ENCODE data around the gene TUBGCP3.

TUBGCP3 gene

GRCh38 chr13:112616586-112617362, 28.8 kb upstream of the TUBGCP3 start:
- Histone ChIP-seq H3K27me3 (ENCODE audit: insufficient read depth, low read length) (peaks cover 9% of the 10 kb centered on the region; the same call in 1 of the 2 replicates), H2AFZ (ENCODE audit: low read length) (no peak overlapping the region)
- TF ChIP-seq EZH2 (IDR thresholded peaks at IDR 0.05; ENCODE audit: borderline replicate concordance, low read length) (no peak), CTCF (IDR thresholded peaks at IDR 0.05; ENCODE audit: low read length) (peak; percentile 89)

GRCh38 chr13:112615391-112615790, 27.4 kb upstream of the TUBGCP3 start:
- no peak overlapping the region for H3K9ac ChIP-seq (ENCODE audit: low read length)
- no peaks in the 10 kb centered on the region for H3K36me3 ChIP-seq (ENCODE audit: insufficient read depth, low read length)
- H3K79me2 ChIP-seq (ENCODE audit: insufficient read depth, low read length) = no peaks in the 10 kb centered on the region
- H3K27ac ChIP-seq (ENCODE audit: low read depth, low read length, poor library complexity, severe bottlenecking) = no peak overlapping the region
- H3K27me3 ChIP-seq (ENCODE audit: insufficient read depth, low read length) = peaks cover 9% of the 10 kb centered on the region; the same call in 1 of the 2 replicates
- no peak overlapping the region for H3K4me2 ChIP-seq (ENCODE audit: low read length)
- no peaks in the 10 kb centered on the region for H3K9me3 ChIP-seq (ENCODE audit: low read length)
- H3F3A ChIP-seq (ENCODE audit: insufficient read depth, low read length) = no peaks in the 10 kb centered on the region; the same call in 1 of the 2 replicates
- no peaks in the 10 kb centered on the region for H3K4me1 ChIP-seq (ENCODE audit: insufficient read depth, low read length, severe bottlenecking)
- no peak overlapping the region for H2AFZ ChIP-seq (ENCODE audit: low read length)
- TF ChIP-seq EZH2 (IDR thresholded peaks at IDR 0.05; ENCODE audit: borderline replicate concordance, low read length) (no peak), CTCF (IDR thresholded peaks at IDR 0.05; ENCODE audit: low read length) (no peak)
- no peak overlapping the region for H3K4me3 ChIP-seq (ENCODE audit: low read depth, low read length, poor library complexity, severe bottlenecking)
- no peaks in the 10 kb centered on the region for H3K9me2 ChIP-seq (ENCODE audit: low read depth, low read length)
- H4K20me1 ChIP-seq (ENCODE audit: insufficient read depth, low read length) = no peaks in the 10 kb centered on the region

More at GRCh38 chr13:112616586-112617362, 28.8 kb upstream of the TUBGCP3 start:
- Histone ChIP-seq H3K9ac (ENCODE audit: low read length) (no peak overlapping the region), H3K27ac (ENCODE audit: low read depth, low read length, poor library complexity, severe bottlenecking) (no peak overlapping the region), H3K9me3 (ENCODE audit: low read length) (no peaks in the 10 kb centered on the region), H3K79me2 (ENCODE audit: insufficient read depth, low read length) (no peaks in the 10 kb centered on the region), H3K4me2 (ENCODE audit: low read length) (no peak overlapping the region), H3K9me2 (ENCODE audit: low read depth, low read length) (no peaks in the 10 kb centered on the region), H3K36me3 (ENCODE audit: insufficient read depth, low read length) (no peaks in the 10 kb centered on the region), H3K4me3 (ENCODE audit: low read depth, low read length, poor library complexity, severe bottlenecking) (no peak overlapping the region), H3F3A (ENCODE audit: insufficient read depth, low read length) (no peaks in the 10 kb centered on the region), H3K4me1 (ENCODE audit: insufficient read depth, low read length, severe bottlenecking) (no peaks in the 10 kb centered on the region), H4K20me1 (ENCODE audit: insufficient read depth, low read length) (no peaks in the 10 kb centered on the region)

- Histone ChIP-seq H3K4me1 (ENCODE audit: insufficient read depth, low read length, severe bottlenecking) (no peaks in the 10 kb centered on the region), H3F3A (ENCODE audit: insufficient read depth, low read length) (no peaks in the 10 kb centered on the region; the same call in 1 of the 2 replicates), H4K20me1 (ENCODE audit: insufficient read depth, low read length) (no peaks in the 10 kb centered on the region), H3K79me2 (ENCODE audit: insufficient read depth, low read length) (no peaks in the 10 kb centered on the region), H3K27ac (ENCODE audit: low read depth, low read length, poor library complexity, severe bottlenecking) (no peak overlapping the region), H2AFZ (ENCODE audit: low read length) (no peak overlapping the region), H3K4me3 (ENCODE audit: low read depth, low read length, poor library complexity, severe bottlenecking) (no peak overlapping the region), H3K9ac (ENCODE audit: low read length) (no peak overlapping the region), H3K9me2 (ENCODE audit: low read depth, low read length) (no peaks in the 10 kb centered on the region), H3K9me3 (ENCODE audit: low read length) (no peaks in the 10 kb centered on the region), H3K27me3 (ENCODE audit: insufficient read depth, low read length) (peaks cover 9% of the 10 kb centered on the region; the same call in 1 of the 2 replicates), H3K4me2 (ENCODE audit: low read length) (no peak overlapping the region), H3K36me3 (ENCODE audit: insufficient read depth, low read length) (no peaks in the 10 kb centered on the region)
- TF ChIP-seq EZH2 (IDR thresholded peaks at IDR 0.05; ENCODE audit: borderline replicate concordance, low read length) = no peak
- no peak for TF ChIP-seq CTCF (IDR thresholded peaks at IDR 0.05; ENCODE audit: low read length)
These were observed 26.9 kb upstream of the TUBGCP3 start for GRCh38 chr13:112614835-112615234.

Data from OCI-LY1 (cell line).